Subcutaneous abdominal adipose tissue (tissue), 5 donors: ENCODE results near the gene WWOX.

Experiments
- H3K27ac ChIP-seq: one replicate; pipeline ENCODE4 v1.7.0; 2013; ENCODE audit warnings: low read depth, mild to moderate bottlenecking, inconsistent platforms, low read length, moderate library complexity
- H3K27me3 ChIP-seq, 5 donors: one replicate each; pipeline ENCODE4 v1.7.0; 2013; ENCODE audit warnings: low read length in 5 of 5, inconsistent platforms in 1 of 5; ENCODE audit not compliant: control insufficient read depth in 5 of 5, insufficient read depth in 4 of 5
- H3K36me3 ChIP-seq, 5 donors: one replicate each; pipeline ENCODE4 v1.7.0; 2013; ENCODE audit warnings: low read length in 5 of 5; ENCODE audit not compliant: control insufficient read depth in 5 of 5, insufficient read depth in 5 of 5
- H3K4me1 ChIP-seq, 5 donors: one replicate each; pipeline ENCODE4 v1.7.0; 2013; ENCODE audit warnings: low read length in 5 of 5, mild to moderate bottlenecking in 3 of 5, moderate library complexity in 1 of 5; ENCODE audit not compliant: control insufficient read depth in 5 of 5, insufficient read depth in 5 of 5
- H3K4me3 ChIP-seq, 5 donors: one replicate each; pipeline ENCODE4 v1.7.0; 2013; ENCODE audit warnings: low read length in 5 of 5, low read depth in 1 of 5
- H3K9ac ChIP-seq, 5 donors: one replicate each; pipeline ENCODE4 v1.7.0; 2013; ENCODE audit warnings: low read length in 5 of 5, mild to moderate bottlenecking in 4 of 5, moderate library complexity in 3 of 5
- H3K9me3 ChIP-seq, 5 donors: one replicate each; pipeline ENCODE4 v1.7.0; 2013; ENCODE audit warnings: low read length in 5 of 5; ENCODE audit not compliant: control insufficient read depth in 5 of 5
- donor health status: healthy.
- donor health status: healthy.
- donor health status: healthy.
- donor health status: healthy.
- donor health status: healthy.

Gene WWOX

DNA sequence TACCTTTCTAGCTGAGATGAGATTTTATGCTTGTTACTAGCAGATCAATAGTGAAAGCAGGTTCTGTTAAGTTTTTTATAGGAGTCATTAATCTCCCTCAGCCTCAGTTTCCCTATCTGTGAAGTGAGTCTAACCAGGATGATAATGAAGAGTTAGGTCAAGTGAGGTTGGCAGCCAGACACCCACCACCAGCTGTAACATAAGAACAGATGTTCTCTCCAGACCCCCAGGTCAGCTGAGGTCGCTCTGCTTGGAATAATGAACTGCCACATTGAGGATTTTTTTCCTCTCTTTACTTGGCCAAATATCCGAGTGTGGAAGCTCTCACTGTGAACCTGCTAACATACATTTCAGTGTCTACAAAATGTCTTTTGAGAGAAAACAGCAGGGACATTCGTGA lies 389.6 kb downstream of the WWOX start:
- Histone ChIP-seq H3K4me3 (no peak overlapping the region), H3K27me3 (no peaks in the 10 kb centered on the region), H3K9me3 (no peaks in the 10 kb centered on the region), H3K9ac (no peak overlapping the region), H3K27ac (no peak overlapping the region), H3K36me3 (no peaks in the 10 kb centered on the region), H3K4me1 (no peaks in the 10 kb centered on the region)

GRCh38 chr16:78489631-78490030 lies 390.2 kb downstream of the WWOX start:
- no peak overlapping the region for H3K4me3 ChIP-seq
- no peaks in the 10 kb centered on the region for H3K4me1 ChIP-seq
- H3K9ac ChIP-seq = no peak overlapping the region
- no peaks in the 10 kb centered on the region for H3K9me3 ChIP-seq
- no peaks in the 10 kb centered on the region for H3K36me3 ChIP-seq
- H3K27ac ChIP-seq = no peak overlapping the region
- no peaks in the 10 kb centered on the region for H3K27me3 ChIP-seq

DNA sequence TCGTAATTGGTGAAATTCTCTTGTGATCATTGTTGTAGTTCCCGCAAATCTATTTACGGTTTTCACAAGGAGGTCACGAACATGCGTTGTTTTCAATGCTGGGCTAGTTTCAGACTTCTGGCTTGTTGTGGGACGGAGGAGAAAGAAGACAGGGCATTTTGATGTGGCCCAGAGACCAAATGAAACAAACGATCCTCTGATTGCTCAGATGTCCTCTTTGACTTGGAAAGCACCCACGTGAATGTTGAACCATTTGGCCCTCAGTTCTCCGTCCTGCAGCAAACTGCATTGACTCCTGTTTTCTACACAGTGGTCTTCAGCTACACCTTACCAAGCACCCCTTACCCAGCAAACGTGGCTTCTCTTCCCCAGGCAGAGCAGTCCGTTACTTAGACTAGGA lies 391.0 kb downstream of the WWOX start:
- H3K9ac ChIP-seq = no peak overlapping the region
- H3K36me3 ChIP-seq = no peaks in the 10 kb centered on the region
- no peaks in the 10 kb centered on the region for H3K27me3 ChIP-seq
- no peaks in the 10 kb centered on the region for H3K9me3 ChIP-seq
- H3K4me3 ChIP-seq = no peak overlapping the region
- H3K4me1 ChIP-seq = no peaks in the 10 kb centered on the region
- no peak overlapping the region for H3K27ac ChIP-seq

GRCh38 chr16:78490847-78491246 lies 391.4 kb downstream of the WWOX start:
- H3K4me1 ChIP-seq = no peaks in the 10 kb centered on the region
- H3K9me3 ChIP-seq = no peaks in the 10 kb centered on the region
- H3K36me3 ChIP-seq = no peaks in the 10 kb centered on the region
- no peaks in the 10 kb centered on the region for H3K27me3 ChIP-seq
- no peak overlapping the region for H3K27ac ChIP-seq
- no peak overlapping the region for H3K4me3 ChIP-seq
- no peak overlapping the region for H3K9ac ChIP-seq

DNA sequence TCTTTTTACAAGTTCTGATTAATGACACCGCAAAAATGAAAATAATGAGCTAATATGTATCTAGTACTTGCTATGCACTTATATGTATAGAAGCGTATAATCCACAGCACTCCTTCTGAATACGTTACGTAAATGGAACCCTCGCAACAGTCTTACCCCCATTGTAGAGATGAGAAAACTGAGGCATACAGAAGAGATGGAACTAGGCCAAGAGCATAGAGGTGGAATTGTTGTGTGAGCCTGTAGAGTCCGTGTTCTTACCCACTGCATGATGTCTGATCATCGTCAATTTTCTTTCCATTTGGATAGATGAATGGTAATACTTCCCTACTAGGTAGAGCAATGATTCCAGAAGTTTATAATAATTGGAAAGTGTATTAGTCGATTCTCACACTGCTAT lies 394.1 kb downstream of the WWOX start:
- Histone ChIP-seq H3K4me3 (no peak overlapping the region), H3K36me3 (no peaks in the 10 kb centered on the region), H3K9me3 (no peaks in the 10 kb centered on the region), H3K9ac (no peak overlapping the region), H3K27me3 (no peaks in the 10 kb centered on the region), H3K27ac (no peak overlapping the region), H3K4me1 (no peaks in the 10 kb centered on the region)

DNA sequence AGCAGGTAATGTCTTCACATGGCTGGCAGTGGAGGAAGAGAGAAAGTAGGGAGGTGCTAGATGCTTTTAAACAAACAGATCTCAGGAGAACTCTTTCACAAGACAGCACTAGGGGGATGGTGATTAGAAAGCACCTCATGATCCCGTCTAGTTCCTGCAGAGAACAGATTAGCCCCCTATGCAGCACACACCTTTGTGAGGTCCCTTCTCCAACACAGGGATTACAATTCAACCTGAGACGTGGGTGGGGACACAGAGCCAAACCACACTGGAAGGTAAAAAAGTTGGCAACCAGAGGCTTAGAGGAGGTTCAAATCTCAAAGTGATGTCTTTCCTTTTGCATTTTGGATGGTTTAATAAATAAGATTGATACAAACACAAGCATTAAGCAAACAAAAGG lies 394.7 kb downstream of the WWOX start:
- Histone ChIP-seq H3K27me3 (no peaks in the 10 kb centered on the region), H3K9ac (no peak overlapping the region), H3K9me3 (no peaks in the 10 kb centered on the region), H3K4me1 (no peaks in the 10 kb centered on the region), H3K36me3 (no peaks in the 10 kb centered on the region), H3K4me3 (no peak overlapping the region), H3K27ac (no peak overlapping the region)

DNA sequence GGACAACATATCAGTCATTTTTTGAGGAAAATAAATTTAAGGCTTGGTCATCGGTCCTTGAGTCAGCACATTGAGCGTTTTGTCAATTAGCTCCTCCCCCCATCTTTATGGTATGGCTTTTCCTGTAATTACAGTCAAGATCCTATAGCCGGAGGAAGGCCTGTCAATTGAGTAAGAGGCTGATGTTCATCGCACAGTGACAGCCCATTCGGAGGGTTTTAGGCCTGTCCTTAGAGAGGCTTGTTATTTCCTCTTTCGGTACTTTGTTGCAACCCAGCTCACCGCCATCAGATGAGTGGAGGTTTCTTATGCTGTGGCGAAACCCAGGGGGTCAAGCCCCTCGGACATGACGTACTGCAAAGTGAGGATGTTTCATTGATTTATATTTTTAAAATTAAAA lies 395.2 kb downstream of the WWOX start:
- Histone ChIP-seq H3K36me3 (no peaks in the 10 kb centered on the region), H3K9ac (no peak overlapping the region), H3K4me3 (no peak overlapping the region), H3K9me3 (no peaks in the 10 kb centered on the region), H3K4me1 (peaks cover 0 to 1% (median 0%) of the 10 kb centered on the region in 5 donors), H3K27me3 (no peaks in the 10 kb centered on the region), H3K27ac (no peak overlapping the region)

DNA sequence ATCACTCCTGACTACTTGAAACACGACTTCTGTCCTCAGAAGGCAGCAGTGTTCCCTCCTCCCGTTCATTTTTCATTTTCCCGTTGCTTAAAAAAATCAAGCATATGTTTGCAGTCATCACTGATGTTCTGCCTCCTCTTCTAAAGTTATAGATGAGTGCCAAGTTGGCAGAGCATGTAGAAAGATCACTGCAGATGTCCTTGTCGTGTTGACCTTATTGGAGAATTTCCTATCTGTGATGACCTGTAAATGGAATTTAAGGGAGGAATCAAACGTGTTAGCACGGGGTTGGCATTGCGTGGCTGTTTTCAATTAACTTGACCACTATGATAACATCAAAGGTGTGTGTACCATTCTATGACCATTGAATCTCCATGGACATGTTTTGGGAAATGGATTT lies 396.7 kb downstream of the WWOX start:
- H3K9me3 ChIP-seq = no peaks in the 10 kb centered on the region
- no peaks in the 10 kb centered on the region for H3K36me3 ChIP-seq
- H3K27me3 ChIP-seq = no peaks in the 10 kb centered on the region
- peaks cover 0 to 5% (median 0%) of the 10 kb centered on the region in 5 donors for H3K4me1 ChIP-seq
- no peak overlapping the region for H3K4me3 ChIP-seq
- no peak overlapping the region for H3K9ac ChIP-seq
- no peak overlapping the region for H3K27ac ChIP-seq

DNA sequence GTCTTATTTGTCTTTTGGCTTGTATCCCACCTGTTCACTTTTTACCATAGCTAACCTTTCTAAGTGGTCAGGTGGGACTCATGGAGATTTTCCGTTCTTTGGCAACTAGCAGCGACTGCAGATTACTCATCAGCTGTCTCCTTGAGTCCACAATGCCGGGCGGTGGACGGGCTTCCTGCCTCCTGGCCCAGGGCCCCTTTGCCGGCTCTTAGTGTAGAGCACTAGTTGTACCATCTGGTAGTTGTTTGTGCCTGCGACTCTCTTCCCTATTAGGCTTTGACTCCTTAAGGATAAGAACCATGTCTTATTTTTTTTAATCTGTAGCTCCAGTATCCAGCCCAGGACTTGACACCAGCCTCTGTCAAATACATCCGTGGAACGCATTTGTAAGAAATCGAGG lies 399.9 kb downstream of the WWOX start:
- Histone ChIP-seq H3K36me3 (no peaks in the 10 kb centered on the region), H3K27ac (no peak overlapping the region), H3K4me3 (no peak overlapping the region)

DNA sequence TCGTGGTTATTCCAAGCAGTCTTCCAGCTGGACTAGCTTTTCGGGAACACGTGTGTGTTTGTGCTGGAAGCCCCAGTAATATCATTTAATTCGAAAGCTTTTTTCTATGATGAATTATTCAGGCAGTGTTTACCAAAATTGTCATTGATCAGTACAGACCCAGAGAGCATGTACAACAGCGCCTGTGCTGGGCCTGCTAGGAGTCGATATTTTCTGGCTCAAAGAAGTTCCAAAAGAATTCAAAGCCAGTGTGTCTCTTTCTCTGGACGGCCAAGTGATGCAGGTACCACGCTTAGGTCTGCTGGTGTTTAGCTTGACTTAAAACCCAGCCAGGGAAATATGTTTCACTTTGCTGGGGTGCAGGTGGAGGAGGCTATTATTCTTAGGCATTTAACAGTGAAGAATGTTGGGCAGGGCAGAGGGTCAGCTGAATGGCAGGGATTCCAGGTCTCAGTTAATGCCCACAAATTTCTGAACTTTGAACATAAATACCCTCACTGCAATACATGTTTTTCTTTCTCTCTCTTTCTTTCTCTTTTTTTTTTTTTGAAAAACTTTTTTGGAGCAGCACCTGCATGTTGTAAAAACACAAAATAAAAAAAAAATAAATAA lies 401.3 kb downstream of the WWOX start:
- no peak overlapping the region for H3K27ac ChIP-seq

More for the DNA sequence above, 399.9 kb downstream of the WWOX start:
- no peaks in the 10 kb centered on the region for H3K27me3 ChIP-seq
- no peak overlapping the region for H3K9ac ChIP-seq
- H3K4me1 ChIP-seq = peaks cover 0 to 13% (median 9%) of the 10 kb centered on the region in 5 donors
- H3K9me3 ChIP-seq = no peaks in the 10 kb centered on the region

GRCh38 chr16:78501744-78502143 lies 402.3 kb downstream of the WWOX start:
- H3K27ac ChIP-seq = no peak overlapping the region
- no peaks in the 10 kb centered on the region for H3K36me3 ChIP-seq
- no peak overlapping the region for H3K9ac ChIP-seq
- H3K27me3 ChIP-seq = no peaks in the 10 kb centered on the region
- no peak overlapping the region for H3K4me3 ChIP-seq
- H3K4me1 ChIP-seq = peaks cover 6 to 33% (median 30%) of the 10 kb centered on the region in 5 donors
- H3K9me3 ChIP-seq = no peaks in the 10 kb centered on the region

More for the DNA sequence above, 401.3 kb downstream of the WWOX start:
- Histone ChIP-seq H3K4me1 (peaks cover 6 to 25% (median 23%) of the 10 kb centered on the region in 5 donors), H3K4me3 (no peak overlapping the region), H3K27me3 (no peaks in the 10 kb centered on the region), H3K36me3 (no peaks in the 10 kb centered on the region), H3K9me3 (no peaks in the 10 kb centered on the region), H3K9ac (no peak overlapping the region)
